GM12872 (cell line): ENCODE data around the gene CARD16.

Experiments
- TF ChIP-seq, protein P1 (sequence below): IDR thresholded peaks from 3 replicates; pipeline ENCODE4 v1.5.1; 2011; ENCODE audit warnings: low read depth, mild to moderate bottlenecking, low read length, moderate library complexity; ENCODE audit not compliant: insufficient read depth

CARD16 gene

GRCh38 chr11:104991994-104992393, 53.1 kb downstream of the CARD16 start:
- TF ChIP-seq, protein P1, sequence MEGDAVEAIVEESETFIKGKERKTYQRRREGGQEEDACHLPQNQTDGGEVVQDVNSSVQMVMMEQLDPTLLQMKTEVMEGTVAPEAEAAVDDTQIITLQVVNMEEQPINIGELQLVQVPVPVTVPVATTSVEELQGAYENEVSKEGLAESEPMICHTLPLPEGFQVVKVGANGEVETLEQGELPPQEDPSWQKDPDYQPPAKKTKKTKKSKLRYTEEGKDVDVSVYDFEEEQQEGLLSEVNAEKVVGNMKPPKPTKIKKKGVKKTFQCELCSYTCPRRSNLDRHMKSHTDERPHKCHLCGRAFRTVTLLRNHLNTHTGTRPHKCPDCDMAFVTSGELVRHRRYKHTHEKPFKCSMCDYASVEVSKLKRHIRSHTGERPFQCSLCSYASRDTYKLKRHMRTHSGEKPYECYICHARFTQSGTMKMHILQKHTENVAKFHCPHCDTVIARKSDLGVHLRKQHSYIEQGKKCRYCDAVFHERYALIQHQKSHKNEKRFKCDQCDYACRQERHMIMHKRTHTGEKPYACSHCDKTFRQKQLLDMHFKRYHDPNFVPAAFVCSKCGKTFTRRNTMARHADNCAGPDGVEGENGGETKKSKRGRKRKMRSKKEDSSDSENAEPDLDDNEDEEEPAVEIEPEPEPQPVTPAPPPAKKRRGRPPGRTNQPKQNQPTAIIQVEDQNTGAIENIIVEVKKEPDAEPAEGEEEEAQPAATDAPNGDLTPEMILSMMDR, result no peak
